Muscle of leg (tissue), 11 donors: Measurements from ENCODE around the gene CACNB4. TPM values are rescaled to one million over a fixed set of nuclear protein-coding genes. Genes with fewer than 3 reads are reported as not detected.
"Not testable (repeated sequence)": the region's sequence is repeated elsewhere in the genome, so short reads cannot be mapped to it uniquely, and the experiment has no call there.

Experiments
- DNase-seq: peaks from one replicate; pipeline ENCODE4 v3.0.0; 2013
- H3K27ac ChIP-seq: one replicate; pipeline ENCODE4 v1.5.1; 2013; ENCODE audit warnings: mild to moderate bottlenecking, low read length, control low read depth
- H3K27me3 ChIP-seq: one replicate; pipeline ENCODE4 v1.6.1; 2013; ENCODE audit warnings: low read length; ENCODE audit not compliant: control insufficient read depth, insufficient read depth
- H3K36me3 ChIP-seq: one replicate; pipeline ENCODE4 v1.6.1; 2013; ENCODE audit warnings: low read length; ENCODE audit not compliant: control insufficient read depth, insufficient read depth
- H3K4me1 ChIP-seq: one replicate; pipeline ENCODE4 v1.6.1; 2013; ENCODE audit warnings: low read length; ENCODE audit not compliant: control insufficient read depth, insufficient read depth
- H3K4me3 ChIP-seq: one replicate; pipeline ENCODE4 v1.5.1; 2013; ENCODE audit warnings: low read length, control low read depth
- H3K9me3 ChIP-seq: replicated peaks from 2 replicates; pipeline ENCODE4 v1.6.1; 2013; ENCODE audit warnings: low read depth, low read length; ENCODE audit not compliant: control insufficient read depth
- WGBS: methylation state at CpG from one replicate; pipeline ENCODE4 v1.1.5; 2013; ENCODE audit warnings: missing lambda C conversion rate; ENCODE audit not compliant: insufficient coverage; 5-methylcytosine and 5-hydroxymethylcytosine counted together
- polyA plus RNA-seq, 8 donors: library from polyadenylated mRNA; unstranded; fragments of 120-200 nt; gene quantifications; one replicate each; pipeline versions ENCODE4 v1.2.1 to v1.2.3, GENCODE V29; 2013; ENCODE audit warnings: inconsistent platforms in 1 of 8, low replicate concordance in 1 of 8; ENCODE audit not compliant: insufficient read length in 8 of 8, insufficient read depth in 1 of 8
- total RNA-seq: library from RNA; stranded (reverse); fragments of 120-200 nt; gene quantifications from one replicate; pipeline ENCODE4 v1.2.4, GENCODE V29; 2013

Gene CACNB4
- total and polyA plus RNA-seq, 9 donors: 3.1 to 7.2 (median 4.3) TPM

GRCh38 chr2:151946899-151947812 is 151.7 kb downstream of the CACNB4 start:
- Histone ChIP-seq H3K27me3 (no peaks in the 10 kb centered on the region), H3K4me1 (peaks cover 12% of the 10 kb centered on the region), H3K36me3 (no peaks in the 10 kb centered on the region), H3K4me3 (peak overlapping the region; percentile 21), H3K9me3 (no peaks in the 10 kb centered on the region), H3K27ac (peak overlapping the region; percentile 35)
- DNase-seq: peak; percentile 72
- 37% methylated on average over 7 of the region's 15 CpGs for WGBS

- no peak overlapping the region for H3K4me3 ChIP-seq
- H3K27ac ChIP-seq: no peak overlapping the region
- H3K27me3 ChIP-seq: no peaks in the 10 kb centered on the region
- H3K9me3 ChIP-seq: peaks cover 2% of the 10 kb centered on the region
- H3K4me1 ChIP-seq: peaks cover 12% of the 10 kb centered on the region
- no peak for DNase-seq
- H3K36me3 ChIP-seq: no peaks in the 10 kb centered on the region
- 72% methylated on average over 5 of the region's 6 CpGs for WGBS
These were observed 152.5 kb downstream of the CACNB4 start for GRCh38 chr2:151946250-151946884.

- H3K9me3 ChIP-seq: peaks cover 2% of the 10 kb centered on the region
- peaks cover 12% of the 10 kb centered on the region for H3K4me1 ChIP-seq
- H3K4me3 ChIP-seq: no peak overlapping the region
- DNase-seq: no peak
- H3K36me3 ChIP-seq: no peaks in the 10 kb centered on the region
- WGBS: 87% methylated on average over 4 of the region's 7 CpGs
- H3K27me3 ChIP-seq: no peaks in the 10 kb centered on the region
- no peak overlapping the region for H3K27ac ChIP-seq
These were observed 153.2 kb downstream of the CACNB4 start for GRCh38 chr2:151945602-151946001.

GRCh38 chr2:151945186-151945585 is 153.7 kb downstream of the CACNB4 start:
- Histone ChIP-seq H3K36me3 (no peaks in the 10 kb centered on the region), H3K9me3 (peaks cover 2% of the 10 kb centered on the region), H3K4me1 (peaks cover 12% of the 10 kb centered on the region), H3K27ac (no peak overlapping the region), H3K27me3 (no peaks in the 10 kb centered on the region), H3K4me3 (no peak overlapping the region)
- DNase-seq: no peak
- WGBS: 92% methylated on average over 2 of the region's 2 CpGs

- Histone ChIP-seq H3K9me3 (peaks cover 2% of the 10 kb centered on the region), H3K4me1 (peaks cover 12% of the 10 kb centered on the region), H3K27ac (no peak overlapping the region), H3K36me3 (no peaks in the 10 kb centered on the region), H3K4me3 (no peak overlapping the region), H3K27me3 (no peaks in the 10 kb centered on the region)
- WGBS: no CpG with 5 or more reads among the region's 1 CpG
- no peak for DNase-seq
These were observed 155.4 kb downstream of the CACNB4 start for GRCh38 chr2:151943461-151943860.

GRCh38 chr2:151942540-151943205 is 156.2 kb downstream of the CACNB4 start:
- H3K4me1 ChIP-seq, DNase-seq, H3K36me3 ChIP-seq, H3K9me3 ChIP-seq, H3K4me3 ChIP-seq, H3K27me3 ChIP-seq, H3K27ac ChIP-seq: not testable (repeated sequence)
- WGBS: 80% methylated on average over 2 of the region's 10 CpGs

GRCh38 chr2:151937966-151938365 is 160.9 kb downstream of the CACNB4 start:
- Histone ChIP-seq H3K4me3 (no peak overlapping the region), H3K27me3 (no peaks in the 10 kb centered on the region), H3K27ac (no peak overlapping the region), H3K4me1 (no peaks in the 10 kb centered on the region), H3K36me3 (no peaks in the 10 kb centered on the region), H3K9me3 (peaks cover 2% of the 10 kb centered on the region)
- DNase-seq: peak; percentile 72

GRCh38 chr2:151936626-151937025 is 162.2 kb downstream of the CACNB4 start:
- Histone ChIP-seq H3K27ac (no peak overlapping the region), H3K4me1 (no peaks in the 10 kb centered on the region), H3K27me3 (no peaks in the 10 kb centered on the region), H3K4me3 (no peak overlapping the region), H3K36me3 (no peaks in the 10 kb centered on the region), H3K9me3 (no peaks in the 10 kb centered on the region)
- no peak for DNase-seq
- WGBS: no CpG with 5 or more reads among the region's 4 CpGs

GRCh38 chr2:151933266-151933804 is 165.5 kb downstream of the CACNB4 start:
- DNase-seq: no peak
- Histone ChIP-seq H3K9me3 (no peaks in the 10 kb centered on the region), H3K36me3 (no peaks in the 10 kb centered on the region), H3K4me1 (no peaks in the 10 kb centered on the region), H3K27ac (no peak overlapping the region), H3K27me3 (no peaks in the 10 kb centered on the region), H3K4me3 (no peak overlapping the region)

- DNase-seq: no peak
- no peaks in the 10 kb centered on the region for H3K4me1 ChIP-seq
- H3K27me3 ChIP-seq: no peaks in the 10 kb centered on the region
- H3K9me3 ChIP-seq: no peaks in the 10 kb centered on the region
- no peak overlapping the region for H3K4me3 ChIP-seq
- H3K27ac ChIP-seq: no peak overlapping the region
- no peaks in the 10 kb centered on the region for H3K36me3 ChIP-seq
- WGBS: no CpG with 5 or more reads among the region's 1 CpG
These were observed 167.1 kb downstream of the CACNB4 start for GRCh38 chr2:151931756-151932155.
